ENCODE measurements around the gene IYD. TPM values are rescaled to one million over a fixed set of nuclear protein-coding genes. Genes with fewer than 3 reads are reported as not detected.

Gene IYD
- total and polyA plus RNA-seq, 9 donors = not detected

GRCh38 chr6:150361876-150362275 is 6.9 kb upstream of the IYD start:
- Histone ChIP-seq H3K9me3 (no peaks in the 10 kb centered on the region), H3K4me1 (ENCODE audit: insufficient read depth) (no peaks in the 10 kb centered on the region), H3K27me3 (no peaks in the 10 kb centered on the region), H3K4me3 (no peak overlapping the region), H3K27ac (no peak overlapping the region), H3K36me3 (no peaks in the 10 kb centered on the region)
- TF ChIP-seq CTCF (IDR thresholded peaks at IDR 0.05) (no peak), POLR2A (IDR thresholded peaks at IDR 0.05) (no peak), EP300 (IDR thresholded peaks at IDR 0.05) (no peak)
- intact Hi-C loops (cut with DNase I) = no loop called here
- WGBS, 3 donors = 80 to 94% (median 92%) methylated on average over 3 of the region's 3 CpGs
- DNase-seq = no peak

- H3K27ac ChIP-seq = no peak overlapping the region
- no peaks in the 10 kb centered on the region for H3K9me3 ChIP-seq
- H3K27me3 ChIP-seq = no peaks in the 10 kb centered on the region
- no peaks in the 10 kb centered on the region for H3K4me1 ChIP-seq (ENCODE audit: insufficient read depth)
- intact Hi-C loops (cut with DNase I) = no loop called here
- no peak overlapping the region for H3K4me3 ChIP-seq
- TF ChIP-seq CTCF (IDR thresholded peaks at IDR 0.05) (no peak), POLR2A (IDR thresholded peaks at IDR 0.05) (no peak), EP300 (IDR thresholded peaks at IDR 0.05) (no peak)
- 94 to 96% (median 94%) methylated on average over 2 of the region's 2 CpGs for WGBS, 3 donors
- H3K36me3 ChIP-seq = no peaks in the 10 kb centered on the region
- DNase-seq = no peak
These were observed 5.1 kb upstream of the IYD start for GRCh38 chr6:150363733-150364132.

- Histone ChIP-seq H3K4me1 (ENCODE audit: insufficient read depth) (no peaks in the 10 kb centered on the region), H3K27me3 (no peaks in the 10 kb centered on the region), H3K4me3 (no peak overlapping the region), H3K27ac (no peak overlapping the region), H3K9me3 (no peaks in the 10 kb centered on the region), H3K36me3 (no peaks in the 10 kb centered on the region)
- DNase-seq = no peak
- no peak for TF ChIP-seq POLR2A (IDR thresholded peaks at IDR 0.05)
- intact Hi-C loops (cut with DNase I) = no loop called here
- WGBS, 3 donors = 88 to 94% (median 90%) methylated on average over 7 of the region's 7 CpGs
These were observed 2.6 kb upstream of the IYD start for GRCh38 chr6:150366118-150366778.

GRCh38 chr6:150369408-150369807 is 596 bp downstream of the IYD start:
- no peaks in the 10 kb centered on the region for H3K36me3 ChIP-seq
- WGBS, 3 donors = 85 to 90% (median 88%) methylated on average over 2 of the region's 2 CpGs
- no peak overlapping the region for H3K27ac ChIP-seq
- H3K4me3 ChIP-seq = no peak overlapping the region
- no peaks in the 10 kb centered on the region for H3K27me3 ChIP-seq
- intact Hi-C loops (cut with DNase I) = no loop called here
- peaks cover 2% of the 10 kb centered on the region for H3K4me1 ChIP-seq (ENCODE audit: insufficient read depth)
- DNase-seq = no peak
- H3K9me3 ChIP-seq = no peaks in the 10 kb centered on the region
- TF ChIP-seq EP300 (IDR thresholded peaks at IDR 0.05) (no peak), POLR2A (IDR thresholded peaks at IDR 0.05) (no peak), CTCF (IDR thresholded peaks at IDR 0.05) (no peak)

- intact Hi-C loops (cut with DNase I) = no loop called here
- no peak for DNase-seq
- Histone ChIP-seq H3K27ac (no peak overlapping the region), H3K36me3 (no peaks in the 10 kb centered on the region), H3K4me3 (no peak overlapping the region), H3K27me3 (no peaks in the 10 kb centered on the region), H3K9me3 (no peaks in the 10 kb centered on the region), H3K4me1 (ENCODE audit: insufficient read depth) (peaks cover 2% of the 10 kb centered on the region)
- TF ChIP-seq POLR2A (IDR thresholded peaks at IDR 0.05) (no peak), CTCF (IDR thresholded peaks at IDR 0.05) (no peak), EP300 (IDR thresholded peaks at IDR 0.05) (no peak)
- 75 to 90% (median 78%) methylated on average over 12 of the region's 12 CpGs for WGBS, 3 donors
These were observed 1.3 kb downstream of the IYD start for GRCh38 chr6:150370112-150370511.

Measured in ovary (tissue), 9 donors.